ENCODE data around the gene FOXD4L6. TPM values are rescaled to one million over a fixed set of nuclear protein-coding genes. Genes with fewer than 3 reads are reported as not detected.
"Not testable (repeated sequence)": the region's sequence is repeated elsewhere in the genome, so short reads cannot be mapped to it uniquely, and the experiment has no call there.

FOXD4L6 gene
- total and polyA plus RNA-seq, 7 donors: 0.07 TPM; not detected in 6

DNA sequence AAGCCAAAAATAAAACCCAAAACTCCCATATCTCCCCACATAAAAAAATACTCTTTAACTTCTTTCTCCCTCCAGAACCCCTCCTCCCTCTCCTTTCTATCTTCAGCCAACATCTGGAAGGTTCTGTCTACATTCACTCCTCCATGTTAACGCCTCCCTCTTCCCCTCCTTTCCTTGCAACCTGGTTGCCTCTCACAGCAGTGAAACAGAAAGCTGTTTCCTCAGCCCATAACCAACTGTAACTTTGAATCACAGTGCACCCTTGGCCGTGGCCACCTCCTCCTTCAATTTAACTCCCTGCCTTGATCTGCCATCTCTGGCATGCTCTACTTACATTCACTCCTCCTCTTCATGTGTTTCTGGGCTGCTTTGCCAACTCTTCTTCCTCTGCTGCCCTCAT, 33.4 kb downstream of the FOXD4L6 start:
- H3K27me3 ChIP-seq; H3K36me3 ChIP-seq; H3K27ac ChIP-seq; H3K4me1 ChIP-seq; H3K4me3 ChIP-seq; DNase-seq; intact Hi-C loops (cut with DNase I); H3K9me3 ChIP-seq: not testable (repeated sequence)
- 44% methylated on average over 1 of the region's 2 CpGs for whole genome bisulfite sequencing, 2 donors

- H3K27ac ChIP-seq; H3K4me3 ChIP-seq; H3K36me3 ChIP-seq; H3K4me1 ChIP-seq; H3K27me3 ChIP-seq; H3K9me3 ChIP-seq; intact Hi-C loops (cut with DNase I); DNase-seq: not testable (repeated sequence)
- WGBS, 2 donors: 79 to 84% methylated on average over 4 of the region's 9 CpGs
Measured at GRCh38 chr9:41094010-41094773, 34.3 kb downstream of the FOXD4L6 start.

GRCh38 chr9:41090922-41091321, 37.6 kb downstream of the FOXD4L6 start:
- H3K27ac ChIP-seq; intact Hi-C loops (cut with DNase I): not testable (repeated sequence)

DNA sequence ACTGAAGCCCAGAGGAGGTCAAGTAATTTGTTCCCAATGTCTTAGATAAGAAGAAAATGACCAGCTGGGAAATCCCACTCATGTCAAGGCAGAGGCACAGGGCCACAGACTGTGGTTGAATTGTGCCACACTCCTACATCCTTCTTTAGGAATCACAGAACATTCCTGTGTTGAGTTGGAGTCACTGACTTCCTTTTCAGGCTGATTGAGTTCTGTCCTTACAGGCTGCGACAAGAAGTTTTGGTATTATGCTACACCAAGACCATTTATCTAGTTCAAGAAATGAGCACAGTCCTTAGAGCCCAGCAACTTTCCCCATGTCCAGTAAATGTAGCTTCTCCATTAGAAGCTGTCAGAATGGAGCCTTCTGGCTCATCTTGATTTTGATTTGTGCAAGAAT, 38.1 kb downstream of the FOXD4L6 start:
- H3K36me3 ChIP-seq; H3K4me1 ChIP-seq; H3K9me3 ChIP-seq; intact Hi-C loops (cut with DNase I); H3K4me3 ChIP-seq; H3K27ac ChIP-seq; DNase-seq; H3K27me3 ChIP-seq: not testable (repeated sequence)
- WGBS, 2 donors: 63 to 66% methylated on average over 1 of the region's 1 CpG

More at GRCh38 chr9:41090922-41091321, 37.6 kb downstream of the FOXD4L6 start:
- not testable (repeated sequence) for H3K36me3 ChIP-seq, H3K4me1 ChIP-seq, DNase-seq, H3K27me3 ChIP-seq, H3K9me3 ChIP-seq, H3K4me3 ChIP-seq

DNA sequence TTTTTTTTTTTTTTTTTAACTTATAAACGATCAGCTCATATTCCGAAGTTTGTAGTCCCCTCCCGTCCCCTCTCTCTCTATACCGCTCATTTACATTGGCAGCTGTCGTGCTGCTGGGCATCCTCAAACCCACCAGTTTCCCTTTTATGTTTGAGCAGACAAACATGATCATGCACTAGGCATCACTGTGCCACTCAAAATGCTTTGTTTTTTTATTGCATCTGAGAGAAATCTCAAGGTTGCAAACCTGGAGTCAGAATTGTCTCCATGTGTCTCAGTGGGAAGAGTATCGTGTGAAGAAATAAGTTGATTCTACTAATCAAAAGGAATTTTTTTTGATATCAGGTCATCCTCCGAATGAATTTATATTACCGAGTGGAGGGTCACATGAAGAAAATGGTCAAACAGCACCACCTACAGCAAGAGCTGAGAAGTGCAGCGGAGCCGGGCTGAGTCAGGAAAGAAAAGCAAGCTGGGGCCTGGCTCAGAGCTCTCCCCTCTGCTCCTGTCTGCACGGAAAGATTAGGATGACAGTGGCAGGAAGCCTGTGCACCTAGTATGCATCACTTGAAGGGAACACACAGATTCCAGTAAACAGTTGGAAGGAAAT, 39.9 kb downstream of the FOXD4L6 start:
- peak in 1 of 4 experiments; percentile 55 for TF ChIP-seq CTCF (IDR thresholded peaks at IDR 0.05)
- DNase-seq; H3K36me3 ChIP-seq; H3K4me3 ChIP-seq; H3K27ac ChIP-seq; H3K9me3 ChIP-seq; H3K4me1 ChIP-seq; intact Hi-C loops (cut with DNase I); H3K27me3 ChIP-seq: not testable (repeated sequence)
- WGBS, 2 donors: 10 to 12% methylated on average over 9 of the region's 11 CpGs

DNA sequence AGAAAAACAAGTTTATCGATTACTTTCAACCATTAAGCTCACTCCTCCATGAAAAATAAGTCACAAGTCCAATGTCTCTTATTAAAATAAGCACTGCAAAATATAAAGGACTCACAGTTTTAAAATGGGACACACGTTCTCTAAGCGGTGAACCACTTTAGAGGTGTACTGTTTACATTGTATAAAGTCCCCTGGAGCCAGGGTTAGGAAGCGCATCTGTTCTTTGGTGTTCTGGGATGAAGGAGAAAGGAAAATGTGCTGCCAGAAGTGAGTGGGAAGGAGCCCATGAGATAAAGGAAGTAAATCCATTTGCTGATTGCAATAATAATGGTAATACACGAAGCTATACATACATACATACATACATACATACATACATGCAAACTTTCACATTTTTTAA, 40.6 kb downstream of the FOXD4L6 start:
- DNase-seq; H3K36me3 ChIP-seq; H3K9me3 ChIP-seq; H3K27me3 ChIP-seq; H3K27ac ChIP-seq; H3K4me3 ChIP-seq; intact Hi-C loops (cut with DNase I); H3K4me1 ChIP-seq: not testable (repeated sequence)
- 54 to 68% methylated on average over 5 of the region's 5 CpGs for WGBS, 2 donors

DNA sequence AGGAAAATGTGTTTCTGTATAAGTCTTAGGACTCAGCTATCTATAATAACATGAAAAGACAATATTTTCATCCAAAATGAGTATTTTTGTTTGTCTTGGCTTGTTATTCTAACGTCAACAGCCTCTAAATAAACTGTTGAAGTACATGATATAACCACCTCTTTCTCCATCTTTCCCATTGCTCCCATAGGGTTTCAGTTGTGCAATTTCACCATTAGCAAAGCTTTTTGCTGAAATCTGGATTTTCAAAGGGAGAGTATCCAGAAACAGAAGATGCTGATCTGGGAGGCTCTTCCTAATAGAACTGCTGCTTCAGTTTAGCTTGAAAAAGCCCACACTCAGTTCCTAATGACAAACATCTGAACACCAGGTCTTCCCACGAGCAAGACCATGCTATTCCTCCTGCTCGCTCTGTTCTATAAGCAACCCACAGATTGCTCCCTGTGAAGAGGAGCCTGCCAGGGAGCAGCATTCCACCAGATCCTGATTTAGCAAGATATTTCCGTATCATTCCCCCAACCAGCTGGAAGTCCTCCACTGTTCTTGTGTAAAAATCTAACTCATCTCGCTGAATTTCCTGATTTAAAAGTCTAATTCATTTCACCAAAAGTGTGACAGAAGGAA, 41.2 kb downstream of the FOXD4L6 start:
- H3K27me3 ChIP-seq; H3K27ac ChIP-seq; H3K4me1 ChIP-seq; H3K4me3 ChIP-seq; intact Hi-C loops (cut with DNase I); H3K9me3 ChIP-seq; H3K36me3 ChIP-seq; DNase-seq: not testable (repeated sequence)
- 69 to 73% methylated on average over 4 of the region's 5 CpGs for WGBS, 2 donors

DNA sequence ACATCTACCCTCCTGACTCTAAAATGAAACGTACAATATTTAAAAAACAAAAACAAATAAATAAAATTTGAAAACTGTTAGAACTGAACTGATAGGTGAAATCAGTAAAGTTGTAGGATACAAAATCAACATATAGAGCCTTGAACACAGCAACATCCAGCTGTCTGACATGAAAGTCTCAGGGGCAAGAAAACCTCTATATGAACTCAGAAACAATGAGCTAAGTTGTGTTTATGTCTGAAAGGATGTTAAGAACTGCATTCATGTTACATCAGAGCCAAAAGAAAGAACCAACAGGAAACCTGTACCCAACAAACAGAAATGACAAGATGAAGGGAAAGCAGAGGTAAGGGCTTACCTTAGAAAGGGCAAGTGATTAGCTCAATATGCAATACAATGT, 41.8 kb downstream of the FOXD4L6 start:
- DNase-seq; H3K4me3 ChIP-seq; H3K27ac ChIP-seq; H3K36me3 ChIP-seq; H3K9me3 ChIP-seq; H3K27me3 ChIP-seq; intact Hi-C loops (cut with DNase I); H3K4me1 ChIP-seq: not testable (repeated sequence)
- WGBS, 2 donors: 33% methylated on average over 1 of the region's 1 CpG; no CpG with 5 or more reads in 1 of the 2 donors

DNA sequence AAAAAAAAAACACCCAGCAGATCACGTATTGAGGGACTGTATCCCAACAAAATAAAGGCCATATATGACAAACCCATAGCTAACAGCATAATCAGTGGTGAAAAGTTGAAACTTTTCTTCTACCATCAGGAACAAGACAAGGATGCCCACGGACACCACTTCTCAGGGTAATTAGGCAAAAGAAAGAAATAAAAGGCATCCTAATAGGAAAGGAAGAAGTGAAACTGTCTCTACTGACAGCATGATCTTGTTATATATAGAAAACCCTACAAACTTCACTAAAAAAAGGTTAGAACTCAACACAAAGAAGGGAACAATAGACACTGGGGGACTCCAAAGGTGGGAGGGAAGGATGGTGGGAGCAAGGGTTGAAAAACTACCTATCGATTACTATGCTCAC, 42.3 kb downstream of the FOXD4L6 start:
- WGBS, 2 donors: 65 to 72% methylated on average over 3 of the region's 3 CpGs
- H3K4me3 ChIP-seq; H3K27ac ChIP-seq; DNase-seq; intact Hi-C loops (cut with DNase I); H3K36me3 ChIP-seq; H3K4me1 ChIP-seq; H3K9me3 ChIP-seq; H3K27me3 ChIP-seq: not testable (repeated sequence)

DNA sequence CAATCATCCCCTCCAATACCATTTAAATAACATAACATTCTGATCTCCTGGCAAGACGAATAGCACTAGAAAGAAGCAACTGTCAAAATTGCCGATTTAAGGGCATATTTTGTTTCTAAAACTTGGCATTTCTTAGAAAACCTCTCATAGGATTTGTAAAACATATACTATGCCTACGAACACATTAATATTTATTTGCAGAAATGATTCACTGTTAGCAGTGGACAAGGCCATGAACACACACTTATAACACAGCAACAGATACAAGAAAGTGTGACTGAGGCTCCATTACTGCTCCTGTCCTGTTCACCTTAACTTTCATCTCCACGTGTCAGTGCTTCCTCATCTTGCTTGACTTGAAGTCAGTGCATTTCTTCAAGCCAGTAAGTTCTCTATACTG, 46.1 kb downstream of the FOXD4L6 start:
- H3K4me1 ChIP-seq; H3K9me3 ChIP-seq; H3K36me3 ChIP-seq; H3K27ac ChIP-seq; H3K27me3 ChIP-seq; H3K4me3 ChIP-seq; intact Hi-C loops (cut with DNase I); DNase-seq: not testable (repeated sequence)
- WGBS, 2 donors: 51 to 58% methylated on average over 4 of the region's 4 CpGs

DNA sequence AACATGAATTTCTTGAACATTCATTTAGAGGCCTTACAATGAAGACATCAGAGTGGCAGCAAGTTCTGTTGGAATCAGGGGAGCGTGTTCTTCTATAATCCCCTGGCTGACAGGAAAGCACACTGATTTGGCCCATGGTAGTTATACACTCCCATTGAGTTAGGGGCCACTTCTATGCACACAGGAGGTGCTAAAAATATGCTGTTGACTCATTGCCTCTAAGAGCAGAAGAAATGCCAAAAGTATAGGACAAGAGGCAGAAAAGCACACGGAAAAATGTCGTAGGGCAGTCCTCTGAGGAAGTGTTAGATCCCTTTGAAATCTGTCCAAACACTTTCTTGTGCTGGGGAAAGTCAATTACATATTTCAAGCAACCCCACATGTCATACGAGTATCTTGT, 49.0 kb downstream of the FOXD4L6 start:
- intact Hi-C loops (cut with DNase I); DNase-seq; H3K27ac ChIP-seq: not testable (repeated sequence)

GRCh38 chr9:41077586-41077985, 50.9 kb downstream of the FOXD4L6 start:
- H3K36me3 ChIP-seq; H3K9me3 ChIP-seq; DNase-seq; H3K27ac ChIP-seq; intact Hi-C loops (cut with DNase I); H3K4me3 ChIP-seq: not testable (repeated sequence)
- H3K27me3 ChIP-seq: peaks cover 3 to 29% (median 13%) of the 10 kb centered on the region in 3 donors
- peaks cover 0 to 11% (median 8%) of the 10 kb centered on the region in 4 donors for H3K4me1 ChIP-seq
- 48 to 87% methylated on average over 1 of the region's 1 CpG for WGBS, 2 donors

More for the DNA sequence above, 49.0 kb downstream of the FOXD4L6 start:
- peaks cover 0 to 14% (median 4%) of the 10 kb centered on the region in 3 donors for H3K27me3 ChIP-seq
- not testable (repeated sequence) for H3K9me3 ChIP-seq, H3K36me3 ChIP-seq, H3K4me1 ChIP-seq, H3K4me3 ChIP-seq
- 63 to 75% methylated on average over 4 of the region's 4 CpGs for WGBS, 2 donors

All from sigmoid colon (tissue), 7 donors.